ENCODE measurements around the gene CUX1.

DNA sequence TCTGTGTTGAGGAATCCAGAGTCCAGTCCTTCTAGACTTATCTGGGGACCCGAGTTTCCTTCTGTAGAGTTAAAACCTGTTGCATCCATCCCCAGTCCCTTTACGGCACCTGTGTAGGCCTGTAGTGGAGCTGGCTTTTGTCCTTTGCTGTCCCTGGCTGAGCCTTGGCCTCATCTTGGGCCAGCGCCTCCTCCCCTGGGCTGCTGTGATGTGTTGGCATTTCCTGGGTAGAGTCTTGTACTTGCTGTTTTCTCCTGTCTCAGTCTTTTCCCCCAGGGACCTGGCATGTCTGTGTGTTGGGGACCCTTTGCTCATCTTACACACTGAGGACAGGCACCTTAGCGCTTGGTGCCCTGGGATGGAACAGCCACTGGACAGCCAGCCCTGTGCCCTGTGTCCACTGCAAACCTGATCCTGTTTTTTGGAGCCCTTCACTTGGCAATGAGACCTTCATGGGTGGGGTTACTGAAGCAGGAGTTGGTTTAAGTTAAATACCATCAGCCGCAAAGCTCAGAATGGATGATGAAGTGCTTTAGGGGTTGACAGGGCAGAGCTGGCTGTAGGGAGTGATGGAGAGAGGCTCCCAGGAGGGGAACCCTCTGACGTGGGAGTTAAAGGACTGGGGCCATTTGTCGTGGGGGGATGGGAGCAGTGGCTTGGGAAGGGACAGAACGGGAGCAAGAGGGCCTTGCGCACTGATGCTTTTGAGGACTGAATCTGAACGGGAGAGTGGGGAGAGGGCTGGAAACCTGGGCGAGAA is 50.9 kb downstream of the CUX1 start:
- TF ChIP-seq, protein P1, sequence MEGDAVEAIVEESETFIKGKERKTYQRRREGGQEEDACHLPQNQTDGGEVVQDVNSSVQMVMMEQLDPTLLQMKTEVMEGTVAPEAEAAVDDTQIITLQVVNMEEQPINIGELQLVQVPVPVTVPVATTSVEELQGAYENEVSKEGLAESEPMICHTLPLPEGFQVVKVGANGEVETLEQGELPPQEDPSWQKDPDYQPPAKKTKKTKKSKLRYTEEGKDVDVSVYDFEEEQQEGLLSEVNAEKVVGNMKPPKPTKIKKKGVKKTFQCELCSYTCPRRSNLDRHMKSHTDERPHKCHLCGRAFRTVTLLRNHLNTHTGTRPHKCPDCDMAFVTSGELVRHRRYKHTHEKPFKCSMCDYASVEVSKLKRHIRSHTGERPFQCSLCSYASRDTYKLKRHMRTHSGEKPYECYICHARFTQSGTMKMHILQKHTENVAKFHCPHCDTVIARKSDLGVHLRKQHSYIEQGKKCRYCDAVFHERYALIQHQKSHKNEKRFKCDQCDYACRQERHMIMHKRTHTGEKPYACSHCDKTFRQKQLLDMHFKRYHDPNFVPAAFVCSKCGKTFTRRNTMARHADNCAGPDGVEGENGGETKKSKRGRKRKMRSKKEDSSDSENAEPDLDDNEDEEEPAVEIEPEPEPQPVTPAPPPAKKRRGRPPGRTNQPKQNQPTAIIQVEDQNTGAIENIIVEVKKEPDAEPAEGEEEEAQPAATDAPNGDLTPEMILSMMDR (IDR thresholded peaks at IDR 0.05) = no peak
- TF ChIP-seq POLR2A (IDR thresholded peaks at IDR 0.05) (no peak), EP300 (IDR thresholded peaks at IDR 0.05) (no peak), POLR2AphosphoS5 (IDR thresholded peaks at IDR 0.05) (no peak)

All from suprapubic skin (tissue), 4 donors.